ENCODE measurements around the gene YIPF2. TPM values are rescaled to one million over a fixed set of nuclear protein-coding genes. Genes with fewer than 3 reads are reported as not detected.
A peak's percentile ranks its signal among the peaks of the same experiment; 100 is the strongest.
"Not testable (repeated sequence)": the region's sequence is repeated elsewhere in the genome, so short reads cannot be mapped to it uniquely, and the experiment has no call there.

YIPF2 gene
- total RNA-seq, 8 experiments from 2014 or later, result 35.9 to 107 (median 58.1) TPM

- Histone ChIP-seq H3K4me1 (replicated peaks in 1 of 2) (peaks cover 9 to 11% of the 10 kb centered on the region in 2 donors), H3K27ac (peak overlapping the region; percentile 94 to 95), H3K4me3 (peak overlapping the region; percentile 59 to 86 (median 69))
- in situ Hi-C loops (cut with MboI; ENCODE audit: low pct_unique_long_range_greater_than_20kb in 2 of 9, low sequenced_read_pairs in 9 of 9, unreplicated experiment in 9 of 9), result no loop called here
- WGBS, 10 experiments, result 0 to 20% (median 1%) methylated on average over 1 to 10 of the region's 92 CpGs; no CpG with 5 or more reads in 4 of the 10 experiments
- ATAC-seq (replicated peaks in 6 of 8), result peak; percentile 3 to 73 (median 68)
Observed at GRCh38 chr19:10961073-10961860, 32.8 kb upstream of the YIPF2 start.

DNA sequence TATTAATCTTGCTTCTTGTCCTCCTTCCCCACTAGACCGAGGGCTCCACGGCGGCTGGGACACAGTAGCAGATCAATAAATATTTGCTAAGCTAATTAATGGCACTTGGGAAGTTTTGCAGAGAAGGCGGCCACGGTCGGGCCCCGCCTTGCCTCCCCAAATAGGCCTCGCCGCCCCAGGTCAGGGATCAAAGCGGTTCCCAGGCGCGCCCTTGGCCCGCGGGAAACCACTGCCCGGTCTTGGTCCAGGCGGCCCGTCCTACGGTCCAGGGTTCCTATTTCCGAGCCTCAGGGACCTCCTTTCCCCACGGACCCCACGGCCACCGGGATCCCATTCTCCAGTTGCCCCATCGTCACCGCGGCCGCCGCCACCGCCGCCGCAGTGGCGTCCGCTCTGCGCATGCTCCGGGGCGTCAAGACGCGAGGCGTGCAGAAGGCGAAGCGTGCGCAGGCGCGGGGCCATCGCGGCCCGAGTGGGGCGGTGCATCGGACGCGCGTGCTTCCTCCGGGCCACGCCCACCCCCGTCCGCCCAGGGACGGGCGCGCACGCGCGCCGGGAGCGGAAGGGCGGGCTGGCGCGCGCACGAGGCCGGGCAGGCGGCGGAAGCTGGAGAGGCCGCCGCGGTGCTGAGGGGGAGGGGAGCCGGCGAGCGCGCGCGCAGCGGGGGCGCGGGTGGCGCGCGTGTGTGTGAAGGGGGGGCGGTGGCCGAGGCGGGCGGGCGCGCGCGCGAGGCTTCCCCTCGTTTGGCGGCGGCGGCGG is 32.1 kb upstream of the YIPF2 start, which contains the start of gene SMARCA4:
SMARCA4 (plus strand) TSS at position 717 of the 759 bp plus-strand sequence. CDS start 23,122 bp downstream, outside the sequence.
- 0 to 9% (median 0%) methylated on average over 3 to 7 of the region's 100 CpGs; no CpG with 5 or more reads in 4 of the 10 experiments for WGBS, 10 experiments
- in situ Hi-C loops (cut with MboI; ENCODE audit: low pct_unique_long_range_greater_than_20kb in 2 of 9, low sequenced_read_pairs in 9 of 9, unreplicated experiment in 9 of 9), result no loop called here
- peak; percentile 77 to 88 (median 85) for ATAC-seq (replicated peaks in 6 of 8)
- Histone ChIP-seq H3K27ac (peak within 1 kb of the TSS; percentile 95), H3K4me1 (replicated peaks in 1 of 2) (peaks cover 9 to 11% of the 10 kb centered on the region in 2 donors), H3K4me3 (peak within 1 kb of the TSS; percentile 59 to 86 (median 69))

DNA sequence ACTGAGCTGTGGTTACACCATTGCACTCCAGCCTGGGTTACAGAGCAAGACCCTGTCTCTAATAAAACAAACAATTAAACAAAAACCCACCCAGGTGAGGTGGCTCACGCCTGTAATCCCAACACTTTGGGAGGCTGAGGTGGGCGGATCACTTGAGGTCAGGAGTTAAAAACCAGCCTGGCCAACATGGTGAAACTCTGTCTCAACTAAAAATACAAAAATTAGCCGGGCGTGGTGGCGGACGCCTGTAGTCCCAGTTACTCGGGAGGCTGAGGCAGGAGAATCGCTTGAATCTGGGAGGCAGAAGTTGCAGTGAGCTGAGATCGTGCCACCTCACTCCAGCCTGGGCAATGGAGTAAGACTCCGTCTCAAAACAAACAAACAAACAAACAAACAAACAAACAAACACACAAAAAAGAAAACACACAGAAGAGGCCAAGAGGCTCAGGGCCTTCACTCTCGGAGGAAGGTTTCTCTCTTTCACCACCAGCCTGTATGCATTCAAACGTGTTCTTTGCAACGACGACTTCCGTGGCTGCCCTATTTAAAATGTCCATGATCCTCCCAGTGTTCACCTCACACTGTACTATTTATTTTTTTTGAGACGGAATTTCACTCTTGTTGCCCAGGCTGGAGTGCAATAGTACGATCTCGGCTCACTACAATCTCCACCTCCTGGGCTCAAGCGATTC is 31.0 kb upstream of the YIPF2 start:
- H3K27ac ChIP-seq, result peak overlapping the region in 1 of 2 donors; percentile 95
- in situ Hi-C loops (cut with MboI; ENCODE audit: low pct_unique_long_range_greater_than_20kb in 2 of 9, low sequenced_read_pairs in 9 of 9, unreplicated experiment in 9 of 9); ATAC-seq (replicated peaks in 6 of 8): not testable (repeated sequence)
- WGBS, 10 experiments, result 80 to 100% (median 97%) methylated on average over 1 to 17 of the region's 19 CpGs; no CpG with 5 or more reads in 1 of the 10 experiments
- H3K4me3 ChIP-seq, result peak overlapping the region in 4 of 5 donors; percentile 55 to 85 (median 66)
- H3K4me1 ChIP-seq (replicated peaks in 1 of 2), result peaks cover 9 to 11% of the 10 kb centered on the region in 2 donors

- 92 to 100% (median 100%) methylated on average over 2 to 5 of the region's 6 CpGs; no CpG with 5 or more reads in 4 of the 10 experiments for WGBS, 10 experiments
- ATAC-seq (replicated peaks in 6 of 8), result no peak
- in situ Hi-C loops (cut with MboI; ENCODE audit: low pct_unique_long_range_greater_than_20kb in 2 of 9, low sequenced_read_pairs in 9 of 9, unreplicated experiment in 9 of 9), result no loop called here
- Histone ChIP-seq H3K27ac (no peak overlapping the region), H3K4me3 (no peak overlapping the region), H3K4me1 (replicated peaks in 1 of 2) (no peaks in the 10 kb centered on the region)
Observed at GRCh38 chr19:10952809-10953208, 24.4 kb upstream of the YIPF2 start.

- Histone ChIP-seq H3K27ac (no peak overlapping the region), H3K4me3 (no peak overlapping the region), H3K4me1 (replicated peaks in 1 of 2) (peaks cover 0 to 6% of the 10 kb centered on the region in 2 donors)
- ATAC-seq (replicated peaks in 6 of 8), result no peak
- WGBS, 10 experiments, result 29 to 100% (median 87%) methylated on average over 1 to 6 of the region's 6 CpGs; no CpG with 5 or more reads in 1 of the 10 experiments
- in situ Hi-C loops (cut with MboI; ENCODE audit: low pct_unique_long_range_greater_than_20kb in 2 of 9, low sequenced_read_pairs in 9 of 9, unreplicated experiment in 9 of 9), result no loop called here
Observed at GRCh38 chr19:10946958-10947657, 18.7 kb upstream of the YIPF2 start.

DNA sequence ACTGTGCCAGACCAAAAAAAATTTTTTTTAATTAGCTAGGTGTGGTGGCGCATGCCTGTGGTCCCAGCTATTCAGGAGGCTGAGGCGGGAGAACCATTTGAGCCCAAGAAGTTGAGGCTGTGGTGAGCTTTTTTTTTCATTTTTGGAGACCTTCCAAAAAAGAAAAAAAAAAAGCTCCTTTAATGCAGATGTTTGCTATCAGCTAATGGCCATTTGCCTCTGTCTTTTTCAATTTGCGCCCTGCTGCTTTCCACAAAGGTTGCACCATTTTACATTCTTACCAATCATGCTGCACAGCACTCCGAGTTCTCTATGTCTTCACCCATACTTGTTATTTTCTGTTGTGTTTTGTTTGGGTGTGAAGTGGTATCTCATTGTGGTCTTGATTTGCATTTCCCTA is 16.8 kb upstream of the YIPF2 start:
- ATAC-seq (replicated peaks in 6 of 8), result no peak
- Histone ChIP-seq H3K4me3 (no peak overlapping the region), H3K27ac (no peak overlapping the region), H3K4me1 (replicated peaks in 1 of 2) (peaks cover 0 to 6% of the 10 kb centered on the region in 2 donors)
- in situ Hi-C loops (cut with MboI; ENCODE audit: low pct_unique_long_range_greater_than_20kb in 2 of 9, low sequenced_read_pairs in 9 of 9, unreplicated experiment in 9 of 9), result no loop called here
- WGBS, 10 experiments, result 67 to 96% (median 89%) methylated on average over 1 to 4 of the region's 4 CpGs; no CpG with 5 or more reads in 1 of the 10 experiments

DNA sequence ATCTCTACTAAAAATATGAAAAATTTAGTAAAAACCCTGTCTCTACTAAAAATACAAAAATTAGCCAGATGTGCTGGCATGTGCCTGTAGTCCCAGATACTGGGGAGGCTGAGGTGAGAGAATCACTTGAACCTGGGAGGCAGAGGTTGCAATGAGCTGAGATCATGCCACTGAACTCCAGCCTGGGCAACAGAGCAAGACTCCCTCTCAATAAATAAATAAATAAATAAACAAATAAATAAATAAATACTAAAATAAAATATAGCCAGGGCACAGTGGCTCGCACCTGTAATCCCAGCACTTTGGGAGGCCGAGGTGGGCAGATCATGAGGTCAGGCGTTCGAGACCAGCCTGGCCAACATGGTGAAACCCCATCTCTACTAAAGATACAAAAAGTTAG is 15.0 kb upstream of the YIPF2 start:
- H3K27ac ChIP-seq; H3K4me3 ChIP-seq; ATAC-seq (replicated peaks in 6 of 8); H3K4me1 ChIP-seq (replicated peaks in 1 of 2); in situ Hi-C loops (cut with MboI; ENCODE audit: low pct_unique_long_range_greater_than_20kb in 2 of 9, low sequenced_read_pairs in 9 of 9, unreplicated experiment in 9 of 9): not testable (repeated sequence)
- WGBS, 10 experiments, result 80 to 100% (median 86%) methylated on average over 1 to 4 of the region's 4 CpGs; no CpG with 5 or more reads in 2 of the 10 experiments

- H3K4me1 ChIP-seq (replicated peaks in 1 of 2); H3K27ac ChIP-seq; H3K4me3 ChIP-seq; in situ Hi-C loops (cut with MboI; ENCODE audit: low pct_unique_long_range_greater_than_20kb in 2 of 9, low sequenced_read_pairs in 9 of 9, unreplicated experiment in 9 of 9): not testable (repeated sequence)
- 65 to 87% (median 71%) methylated on average over 1 to 10 of the region's 14 CpGs; no CpG with 5 or more reads in 5 of the 10 experiments for WGBS, 10 experiments
- peak in 4 of 8 experiments; percentile 3 to 11 (median 4) for ATAC-seq (replicated peaks in 6 of 8)
Observed at GRCh38 chr19:10941649-10942048, 13.2 kb upstream of the YIPF2 start.

DNA sequence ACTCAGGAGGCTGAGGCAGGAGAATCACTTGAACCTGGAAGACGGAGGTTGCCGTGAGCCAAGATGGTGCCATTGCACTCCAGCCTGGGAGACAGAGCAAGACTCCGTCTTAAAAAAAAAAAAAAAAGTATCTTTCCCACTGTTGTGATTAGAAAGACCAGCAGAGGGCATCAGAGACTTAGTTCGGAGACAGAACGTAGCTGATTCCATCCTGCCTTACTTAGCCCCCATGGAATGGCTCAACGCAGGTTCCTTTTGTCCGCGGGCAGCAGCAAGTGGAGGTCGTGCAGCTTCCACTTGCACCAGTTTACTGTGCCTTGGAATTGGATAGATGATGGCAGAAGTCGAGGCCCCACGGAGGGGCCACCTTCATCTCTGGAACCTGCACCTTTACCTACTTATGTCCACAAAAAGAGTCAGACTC is 8.2 kb upstream of the YIPF2 start:
- WGBS, 10 experiments, result 0 to 7% (median 0%) methylated on average over 1 to 10 of the region's 11 CpGs; no CpG with 5 or more reads in 5 of the 10 experiments
- Histone ChIP-seq H3K4me1 (replicated peaks in 1 of 2) (no peaks in the 10 kb centered on the region), H3K27ac (peak overlapping the region; percentile 1 to 27), H3K4me3 (peak overlapping the region in 1 of 5 donors; percentile 0)
- ATAC-seq (replicated peaks in 6 of 8), result peak; percentile 80 to 92 (median 88)
- in situ Hi-C loops (cut with MboI; ENCODE audit: low pct_unique_long_range_greater_than_20kb in 2 of 9, low sequenced_read_pairs in 9 of 9, unreplicated experiment in 9 of 9), result no loop called here

DNA sequence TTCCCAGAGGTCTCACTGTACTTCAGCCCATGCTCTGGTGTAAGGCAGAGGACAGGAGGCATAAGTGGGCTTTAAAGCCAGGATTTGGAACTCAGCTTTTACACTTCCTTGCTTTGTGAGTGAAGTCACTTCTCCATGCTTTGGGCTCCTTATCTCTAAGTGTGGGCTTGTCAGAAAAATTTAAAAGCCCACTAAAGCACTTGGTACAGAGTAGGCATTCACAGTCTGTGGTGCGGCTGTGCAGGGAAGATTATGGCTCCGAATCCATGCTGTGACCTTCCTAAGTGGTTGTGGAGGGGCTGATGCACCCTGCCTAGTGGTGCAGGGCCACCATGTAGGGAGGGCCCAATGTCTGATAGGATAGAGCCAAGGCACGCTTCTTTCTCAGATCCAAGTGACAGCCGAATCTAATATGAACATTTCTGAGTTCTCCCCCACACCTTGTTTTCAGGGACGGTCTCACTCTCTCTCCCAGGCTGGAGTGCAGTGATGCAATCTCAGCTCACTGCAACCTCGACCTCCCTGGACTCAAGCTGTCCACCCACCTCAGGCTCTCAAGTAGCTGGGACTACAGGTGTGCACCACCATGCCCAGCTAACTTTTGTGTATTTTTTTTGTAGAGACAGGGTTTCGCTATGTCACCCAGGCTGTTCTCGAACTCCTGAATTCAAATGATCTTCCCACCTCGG is 7.1 kb upstream of the YIPF2 start:
- Histone ChIP-seq H3K27ac (no peak overlapping the region), H3K4me3 (no peak overlapping the region), H3K4me1 (replicated peaks in 1 of 2) (no peaks in the 10 kb centered on the region)
- in situ Hi-C loops (cut with MboI; ENCODE audit: low pct_unique_long_range_greater_than_20kb in 2 of 9, low sequenced_read_pairs in 9 of 9, unreplicated experiment in 9 of 9), result no loop called here
- 78 to 100% (median 91%) methylated on average over 1 to 6 of the region's 9 CpGs; no CpG with 5 or more reads in 6 of the 10 experiments for WGBS, 10 experiments
- no peak for ATAC-seq (replicated peaks in 6 of 8)

GRCh38 chr19:10929402-10929794 is 959 bp upstream of the YIPF2 start:
- in situ Hi-C loops (cut with MboI; ENCODE audit: low pct_unique_long_range_greater_than_20kb in 2 of 9, low sequenced_read_pairs in 9 of 9, unreplicated experiment in 9 of 9), result no loop called here
- Histone ChIP-seq H3K4me3 (peak overlapping the region; percentile 68 to 86 (median 82)), H3K4me1 (replicated peaks in 1 of 2) (peaks cover 13 to 14% of the 10 kb centered on the region in 2 donors), H3K27ac (peak overlapping the region in 1 of 2 donors; percentile 97)
- no peak for ATAC-seq (replicated peaks in 6 of 8)
- WGBS, 10 experiments, result 0 to 2% (median 0%) methylated on average over 1 to 12 of the region's 27 CpGs; no CpG with 5 or more reads in 7 of the 10 experiments

Measured in motor neuron (in vitro differentiated cells).